GM12891 (cell line): ENCODE data around the gene MICU2.
"Not testable (repeated sequence)": the region's sequence is repeated elsewhere in the genome, so short reads cannot be mapped to it uniquely, and the experiment has no call there.

Experiments used
- POLR2A ChIP-seq: IDR thresholded peaks from 2 replicates; pipeline ENCODE4 v1.6.1; 2011; ENCODE audit warnings: low read depth, low read length, control low read depth
- POLR2AphosphoS5 ChIP-seq: IDR thresholded peaks from 2 replicates; pipeline ENCODE4 v1.6.1; 2011; ENCODE audit warnings: low read depth, low read length, control low read depth
- POU2F2 ChIP-seq: IDR thresholded peaks from 2 replicates; pipeline ENCODE4 v1.6.1; 2011; ENCODE audit warnings: low read depth, mild to moderate bottlenecking, control low read depth, low read length, moderate library complexity

GRCh38 chr13:21553261-21553660, 50.7 kb downstream of the MICU2 start:
- not testable (repeated sequence) for TF ChIP-seq POLR2A, POLR2AphosphoS5, POU2F2
